ENCODE results near the gene RPL10A.

Gene RPL10A

GRCh38 chr6:35484921-35485392 lies 16.8 kb downstream of the RPL10A start:
- Histone ChIP-seq H3K4me1 (ENCODE audit: control insufficient read depth, insufficient read depth, low read length) (peaks cover 35% of the 10 kb centered on the region), H3K4me3 (ENCODE audit: insufficient read depth, low read depth, low read length) (no peak overlapping the region), H3K36me3 (ENCODE audit: control insufficient read depth, insufficient read depth, low read length) (no peaks in the 10 kb centered on the region), H3K27me3 (ENCODE audit: control insufficient read depth, insufficient read depth, low read length, poor library complexity, severe bottlenecking) (no peaks in the 10 kb centered on the region), H3K27ac (ENCODE audit: insufficient read depth, low read depth, low read length, poor library complexity, severe bottlenecking) (peak overlapping the region; percentile 65), H3K9me3 (ENCODE audit: control insufficient read depth, low read length) (no peaks in the 10 kb centered on the region)
- WGBS, 2 experiments, result 83 to 84% methylated on average over 7 of the region's 7 CpGs

DNA sequence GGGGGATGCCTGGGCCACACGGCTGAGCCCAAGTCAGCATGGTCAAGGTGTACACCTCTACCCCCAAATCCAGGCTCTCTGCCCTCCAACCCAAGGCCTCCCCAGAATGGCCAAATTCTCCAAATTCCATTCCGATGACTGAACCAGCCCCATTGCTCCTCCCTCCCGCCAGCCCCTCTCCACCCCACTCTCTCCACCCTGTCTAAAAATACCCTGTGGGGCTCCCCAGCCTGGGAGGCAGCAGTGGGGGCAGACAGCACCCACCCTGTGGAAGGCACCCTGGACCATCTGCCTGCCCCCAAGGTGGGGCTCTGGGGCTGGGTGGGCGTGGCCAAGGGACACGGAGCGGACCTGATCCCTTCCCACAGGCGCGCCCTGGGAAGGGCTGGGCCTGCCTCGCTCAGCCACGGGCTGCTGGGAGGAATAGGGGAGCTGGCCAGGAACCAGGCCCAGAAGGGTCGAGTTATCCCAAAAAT lies 17.2 kb downstream of the RPL10A start:
- Histone ChIP-seq H3K27me3 (ENCODE audit: control insufficient read depth, insufficient read depth, low read length, poor library complexity, severe bottlenecking) (no peaks in the 10 kb centered on the region), H3K9me3 (ENCODE audit: control insufficient read depth, low read length) (no peaks in the 10 kb centered on the region), H3K27ac (ENCODE audit: insufficient read depth, low read depth, low read length, poor library complexity, severe bottlenecking) (peak overlapping the region; percentile 65), H3K4me3 (ENCODE audit: insufficient read depth, low read depth, low read length) (no peak overlapping the region), H3K4me1 (ENCODE audit: control insufficient read depth, insufficient read depth, low read length) (peaks cover 40% of the 10 kb centered on the region), H3K36me3 (ENCODE audit: control insufficient read depth, insufficient read depth, low read length) (no peaks in the 10 kb centered on the region)
- 38 to 39% methylated on average over 11 of the region's 11 CpGs for WGBS, 2 experiments

DNA sequence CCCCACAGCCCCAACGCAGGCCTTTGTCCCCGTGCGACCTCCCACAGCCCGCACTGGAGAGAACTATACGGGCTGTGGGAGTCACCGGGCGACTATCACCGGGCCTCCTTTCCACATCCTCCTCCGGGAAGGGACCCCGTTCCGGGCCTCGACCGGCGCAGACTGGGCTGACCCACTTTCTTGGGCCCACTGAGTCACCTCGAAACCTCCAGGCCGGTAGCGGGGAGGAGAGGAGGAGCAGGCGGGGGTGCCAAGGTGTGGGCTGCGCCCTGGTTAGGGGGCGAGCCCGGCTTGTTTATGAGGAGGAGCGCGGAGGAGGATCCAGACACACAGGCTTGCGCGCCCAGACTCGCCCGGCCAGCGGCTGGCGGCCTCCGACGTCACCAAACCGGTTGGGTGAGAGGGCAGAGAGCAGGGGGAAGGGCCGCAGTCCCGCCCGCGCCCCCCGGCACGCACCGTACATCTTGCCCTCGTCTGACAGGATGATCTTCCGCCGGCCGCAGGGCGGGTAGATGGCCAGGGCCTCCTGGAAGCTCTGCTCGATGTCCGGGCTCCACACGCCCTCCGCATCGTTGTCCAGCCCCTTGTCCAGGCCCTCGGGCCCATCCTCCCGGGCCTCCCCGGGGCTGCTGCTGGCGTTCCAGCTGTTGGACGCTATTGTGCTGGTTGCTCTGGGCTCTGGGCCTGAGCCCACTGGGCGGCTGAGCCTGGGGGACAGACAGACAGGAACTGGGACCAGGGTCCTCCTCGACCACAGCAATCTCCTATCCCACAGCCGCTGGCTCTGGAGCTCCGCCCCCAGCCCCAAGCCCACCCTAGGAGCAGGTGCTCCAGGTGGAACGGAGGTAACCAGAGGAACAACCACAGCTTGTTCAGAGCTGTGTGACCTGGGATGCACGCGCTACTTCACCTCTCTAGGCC lies 18.1 kb downstream of the RPL10A start:
- 76 to 82% methylated on average over 61 of the region's 61 CpGs for WGBS, 2 experiments
- no peaks in the 10 kb centered on the region for H3K9me3 ChIP-seq (ENCODE audit: control insufficient read depth, low read length)
- no peaks in the 10 kb centered on the region for H3K27me3 ChIP-seq (ENCODE audit: control insufficient read depth, insufficient read depth, low read length, poor library complexity, severe bottlenecking)
- H3K4me1 ChIP-seq (ENCODE audit: control insufficient read depth, insufficient read depth, low read length), result peaks cover 47% of the 10 kb centered on the region
- H3K36me3 ChIP-seq (ENCODE audit: control insufficient read depth, insufficient read depth, low read length), result no peaks in the 10 kb centered on the region
- H3K27ac ChIP-seq (ENCODE audit: insufficient read depth, low read depth, low read length, poor library complexity, severe bottlenecking), result peak overlapping the region; percentile 65
- no peak overlapping the region for H3K4me3 ChIP-seq (ENCODE audit: insufficient read depth, low read depth, low read length)

DNA sequence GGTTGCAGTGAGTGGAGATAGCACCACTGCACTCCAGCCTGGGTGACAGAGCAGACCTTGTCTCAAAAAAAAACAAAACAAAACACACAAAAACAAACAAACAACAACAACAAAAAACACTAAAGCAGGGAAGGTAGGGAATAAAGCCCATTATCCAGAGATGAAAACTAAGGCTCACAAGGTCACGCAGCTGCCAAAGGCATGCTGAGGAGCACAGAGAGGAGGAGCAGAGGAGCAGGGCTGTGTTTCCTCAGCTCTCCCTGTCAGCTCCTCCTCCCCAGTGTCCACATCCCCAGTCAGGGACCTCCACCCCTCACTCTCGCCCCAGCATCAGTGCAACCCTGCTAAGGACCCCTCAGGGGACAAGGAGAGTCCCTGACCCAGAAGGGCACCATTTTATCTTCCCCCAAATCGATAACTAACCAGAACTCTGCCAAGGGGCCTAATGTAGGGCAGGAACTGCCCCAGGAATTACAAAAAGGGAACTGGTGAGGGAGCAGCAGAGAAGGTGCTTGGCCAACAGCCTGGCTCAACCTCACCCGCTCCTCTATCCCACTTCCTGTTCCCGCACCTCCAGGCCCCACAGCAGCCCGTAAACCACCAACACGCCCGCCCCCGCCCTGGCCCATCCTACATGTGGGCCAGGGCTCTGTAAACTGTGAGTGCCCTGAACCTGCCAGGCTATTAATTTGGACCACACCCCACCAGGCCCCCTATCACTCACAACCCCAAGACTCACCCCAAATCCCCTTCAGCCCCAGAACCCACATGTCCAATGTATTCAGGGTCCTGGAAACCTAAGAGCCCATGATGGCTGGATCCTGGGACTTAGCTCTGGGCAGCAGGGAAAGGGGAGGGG lies 19.7 kb downstream of the RPL10A start:
- 82 to 84% methylated on average over 9 of the region's 9 CpGs for WGBS, 2 experiments
- H3K27me3 ChIP-seq (ENCODE audit: control insufficient read depth, insufficient read depth, low read length, poor library complexity, severe bottlenecking), result no peaks in the 10 kb centered on the region

DNA sequence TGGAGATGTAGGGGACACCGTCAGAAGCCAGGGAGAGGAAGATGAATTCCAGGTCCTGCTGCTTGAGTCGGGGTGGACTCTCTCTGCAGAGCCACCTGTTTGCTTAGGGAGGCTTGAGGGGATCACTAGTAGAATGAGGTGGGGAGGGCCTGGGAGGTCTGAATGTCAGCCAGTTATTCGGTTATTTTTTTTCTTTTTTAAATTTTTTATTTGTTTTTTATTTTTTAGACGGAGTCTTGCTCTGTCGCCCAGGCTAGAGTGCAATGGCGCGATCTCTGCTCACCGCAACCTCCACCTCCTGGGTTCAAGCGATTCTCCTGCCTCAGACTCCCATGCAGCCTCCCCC lies 20.3 kb downstream of the RPL10A start:
- Histone ChIP-seq H3K36me3 (ENCODE audit: control insufficient read depth, insufficient read depth, low read length) (no peaks in the 10 kb centered on the region), H3K9me3 (ENCODE audit: control insufficient read depth, low read length) (no peaks in the 10 kb centered on the region), H3K4me3 (ENCODE audit: insufficient read depth, low read depth, low read length) (no peak overlapping the region), H3K27ac (ENCODE audit: insufficient read depth, low read depth, low read length, poor library complexity, severe bottlenecking) (no peak overlapping the region), H3K27me3 (ENCODE audit: control insufficient read depth, insufficient read depth, low read length, poor library complexity, severe bottlenecking) (no peaks in the 10 kb centered on the region), H3K4me1 (ENCODE audit: control insufficient read depth, insufficient read depth, low read length) (peaks cover 69% of the 10 kb centered on the region)
- 82 to 83% methylated on average over 9 of the region's 9 CpGs for WGBS, 2 experiments

More for the DNA sequence above, 19.7 kb downstream of the RPL10A start:
- Histone ChIP-seq H3K4me1 (ENCODE audit: control insufficient read depth, insufficient read depth, low read length) (peaks cover 64% of the 10 kb centered on the region), H3K4me3 (ENCODE audit: insufficient read depth, low read depth, low read length) (no peak overlapping the region), H3K36me3 (ENCODE audit: control insufficient read depth, insufficient read depth, low read length) (no peaks in the 10 kb centered on the region), H3K9me3 (ENCODE audit: control insufficient read depth, low read length) (no peaks in the 10 kb centered on the region), H3K27ac (ENCODE audit: insufficient read depth, low read depth, low read length, poor library complexity, severe bottlenecking) (no peak overlapping the region)

DNA sequence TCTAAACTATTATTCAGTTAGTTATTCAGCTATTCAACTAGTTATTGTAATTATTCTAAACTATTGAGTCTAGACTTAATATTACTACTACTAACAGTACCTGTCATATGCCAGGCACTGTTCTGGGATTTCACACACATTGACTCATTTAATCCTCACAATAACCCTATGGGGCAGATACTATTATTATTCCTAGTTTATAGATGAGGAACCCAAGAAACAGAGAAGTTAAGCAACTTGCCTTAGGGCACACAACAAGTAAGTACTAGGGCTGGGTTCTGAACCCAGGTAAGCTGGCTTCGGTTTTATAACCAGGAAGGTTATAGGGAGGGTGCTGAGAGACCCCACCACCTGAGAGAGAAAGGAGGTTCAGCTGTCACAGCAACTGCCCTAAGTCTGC lies 20.9 kb downstream of the RPL10A start:
- H3K36me3 ChIP-seq (ENCODE audit: control insufficient read depth, insufficient read depth, low read length), result no peaks in the 10 kb centered on the region
- no peak overlapping the region for H3K27ac ChIP-seq (ENCODE audit: insufficient read depth, low read depth, low read length, poor library complexity, severe bottlenecking)
- H3K27me3 ChIP-seq (ENCODE audit: control insufficient read depth, insufficient read depth, low read length, poor library complexity, severe bottlenecking), result no peaks in the 10 kb centered on the region
- no peak overlapping the region for H3K4me3 ChIP-seq (ENCODE audit: insufficient read depth, low read depth, low read length)
- H3K9me3 ChIP-seq (ENCODE audit: control insufficient read depth, low read length), result no peaks in the 10 kb centered on the region
- WGBS, 2 experiments, result 80 to 81% methylated on average over 1 of the region's 1 CpG
- peaks cover 75% of the 10 kb centered on the region for H3K4me1 ChIP-seq (ENCODE audit: control insufficient read depth, insufficient read depth, low read length)

GRCh38 chr6:35489995-35490791 lies 22.0 kb downstream of the RPL10A start:
- Histone ChIP-seq H3K9me3 (ENCODE audit: control insufficient read depth, low read length) (no peaks in the 10 kb centered on the region), H3K27me3 (ENCODE audit: control insufficient read depth, insufficient read depth, low read length, poor library complexity, severe bottlenecking) (no peaks in the 10 kb centered on the region), H3K27ac (ENCODE audit: insufficient read depth, low read depth, low read length, poor library complexity, severe bottlenecking) (peak overlapping the region; percentile 71), H3K4me1 (ENCODE audit: control insufficient read depth, insufficient read depth, low read length) (peaks cover 80% of the 10 kb centered on the region), H3K4me3 (ENCODE audit: insufficient read depth, low read depth, low read length) (peak overlapping the region; percentile 14), H3K36me3 (ENCODE audit: control insufficient read depth, insufficient read depth, low read length) (no peaks in the 10 kb centered on the region)
- 3% methylated on average over 28 of the region's 28 CpGs for WGBS, 2 experiments

DNA sequence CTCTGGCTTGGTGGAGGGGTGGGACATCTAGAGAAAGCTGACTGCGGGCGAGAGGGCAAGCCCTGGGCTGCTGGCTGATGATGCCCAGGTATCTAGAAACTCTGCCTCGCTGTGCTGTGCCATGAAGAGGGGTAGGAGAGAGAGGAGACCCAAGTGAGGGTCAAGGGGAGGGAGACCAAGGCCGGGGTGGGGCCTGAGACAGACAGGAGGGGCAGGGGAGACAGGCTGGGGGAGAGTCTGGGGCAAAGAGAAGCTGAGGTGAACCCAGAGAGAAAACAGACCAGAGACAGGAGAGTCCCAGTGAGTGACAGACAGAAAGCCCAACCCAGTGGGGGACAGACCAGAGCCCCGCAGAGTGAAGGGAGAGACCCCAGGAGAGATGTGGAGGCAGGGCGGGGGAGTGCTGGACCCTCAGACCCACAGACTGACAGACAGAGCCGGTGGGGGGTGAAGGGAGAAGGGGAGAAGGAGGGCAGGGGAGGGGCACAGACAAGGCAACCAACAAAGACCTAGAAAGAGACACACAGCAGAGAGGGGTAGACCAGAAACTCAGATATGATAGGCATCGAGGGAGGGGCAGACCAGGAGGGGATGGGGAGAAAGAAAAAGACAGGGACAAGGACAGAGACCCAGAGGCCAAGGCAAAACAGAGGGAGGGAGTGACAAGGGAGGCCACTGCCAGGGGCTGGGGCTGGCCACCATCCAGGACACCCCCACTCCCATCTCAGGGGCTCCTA lies 22.8 kb downstream of the RPL10A start:
- H3K9me3 ChIP-seq (ENCODE audit: control insufficient read depth, low read length), result no peaks in the 10 kb centered on the region
- no peak overlapping the region for H3K4me3 ChIP-seq (ENCODE audit: insufficient read depth, low read depth, low read length)
- 23 to 30% methylated on average over 8 of the region's 8 CpGs for WGBS, 2 experiments
- H3K36me3 ChIP-seq (ENCODE audit: control insufficient read depth, insufficient read depth, low read length), result no peaks in the 10 kb centered on the region
- no peaks in the 10 kb centered on the region for H3K27me3 ChIP-seq (ENCODE audit: control insufficient read depth, insufficient read depth, low read length, poor library complexity, severe bottlenecking)
- H3K4me1 ChIP-seq (ENCODE audit: control insufficient read depth, insufficient read depth, low read length), result peaks cover 76% of the 10 kb centered on the region
- no peak overlapping the region for H3K27ac ChIP-seq (ENCODE audit: insufficient read depth, low read depth, low read length, poor library complexity, severe bottlenecking)

DNA sequence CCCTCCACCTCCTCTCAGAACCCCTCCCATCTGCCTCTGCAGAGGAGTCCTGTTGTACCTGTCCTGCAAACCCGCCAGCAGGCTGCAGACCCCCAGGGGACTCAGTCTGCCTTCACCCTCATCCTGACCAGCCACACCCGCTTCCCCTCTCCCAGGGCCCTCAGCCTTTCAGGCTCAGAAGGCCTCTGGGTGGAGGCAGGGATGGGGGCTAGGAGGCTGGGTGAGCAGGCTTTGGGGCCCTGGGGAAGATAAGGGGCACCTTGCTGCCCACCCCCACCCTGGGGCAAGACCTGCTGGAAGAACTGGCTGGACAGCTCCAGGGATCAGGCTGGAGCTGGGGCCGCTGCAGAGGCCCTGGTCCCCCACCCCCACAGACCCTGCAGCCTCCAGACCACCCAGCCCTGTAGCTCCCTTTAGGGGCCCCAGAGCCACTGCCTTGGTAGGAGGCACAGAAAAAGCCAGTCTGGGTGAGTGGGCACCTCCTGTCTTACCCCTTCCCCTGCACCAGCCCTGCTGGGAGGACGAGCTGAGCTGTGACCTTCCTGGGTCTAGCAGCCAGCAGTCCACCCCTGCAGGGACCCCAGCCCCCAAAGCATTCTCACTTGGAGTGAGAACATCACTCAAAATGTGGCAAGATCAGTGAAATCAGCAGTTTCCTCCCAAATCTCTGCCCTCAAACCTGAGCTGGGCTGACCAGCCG lies 23.5 kb downstream of the RPL10A start:
- H3K27ac ChIP-seq (ENCODE audit: insufficient read depth, low read depth, low read length, poor library complexity, severe bottlenecking), result no peak overlapping the region
- no peaks in the 10 kb centered on the region for H3K27me3 ChIP-seq (ENCODE audit: control insufficient read depth, insufficient read depth, low read length, poor library complexity, severe bottlenecking)
- H3K4me1 ChIP-seq (ENCODE audit: control insufficient read depth, insufficient read depth, low read length), result peaks cover 69% of the 10 kb centered on the region
- no peak overlapping the region for H3K4me3 ChIP-seq (ENCODE audit: insufficient read depth, low read depth, low read length)
- whole genome bisulfite sequencing, 2 experiments, result 38 to 42% methylated on average over 5 of the region's 5 CpGs
- H3K36me3 ChIP-seq (ENCODE audit: control insufficient read depth, insufficient read depth, low read length), result no peaks in the 10 kb centered on the region
- H3K9me3 ChIP-seq (ENCODE audit: control insufficient read depth, low read length), result no peaks in the 10 kb centered on the region
